AG09309 (cell line): ENCODE results near the gene CCDC15.

Source experiments
- DNase-seq: peaks from one replicate; pipeline ENCODE4 v3.0.0-alpha.2; 2010; ENCODE audit warnings: low read depth
- H3K4me3 ChIP-seq: 2 replicates; pipeline ENCODE4 v1.5.1; 2011; ENCODE audit warnings: mild to moderate bottlenecking, low read depth, low read length, moderate library complexity; ENCODE audit not compliant: control insufficient read depth
- CTCF ChIP-seq: IDR thresholded peaks from 2 replicates; pipeline ENCODE4 v1.5.1; 2011; ENCODE audit warnings: mild to moderate bottlenecking, low read depth, low read length, inconsistent platforms; ENCODE audit not compliant: insufficient read depth, control insufficient read depth; ENCODE audit errors: missing control alignments

The CCDC15 gene

GRCh38 chr11:124941703-124942102, 12.3 kb upstream of the CCDC15 start:
- no peak for DNase-seq

GRCh38 chr11:124942466-124943253, 11.3 kb upstream of the CCDC15 start:
- H3K4me3 ChIP-seq, result no peak overlapping the region
- DNase-seq, result no peak
- no peak for TF ChIP-seq CTCF

More at GRCh38 chr11:124941703-124942102, 12.3 kb upstream of the CCDC15 start:
- no peak overlapping the region for H3K4me3 ChIP-seq
- TF ChIP-seq CTCF, result no peak

- peak; percentile 19 for TF ChIP-seq CTCF
- no peak for DNase-seq
- no peak overlapping the region for H3K4me3 ChIP-seq
Observed at GRCh38 chr11:124943254-124943616, 10.8 kb upstream of the CCDC15 start.

- no peak overlapping the region for H3K4me3 ChIP-seq
- no peak for TF ChIP-seq CTCF
- DNase-seq, result no peak
Observed at GRCh38 chr11:124943741-124944140, 10.3 kb upstream of the CCDC15 start.

- no peak for TF ChIP-seq CTCF
- H3K4me3 ChIP-seq, result no peak overlapping the region
- DNase-seq, result no peak
Observed at GRCh38 chr11:124944565-124944964, 9.4 kb upstream of the CCDC15 start.

GRCh38 chr11:124945826-124946225, 8.2 kb upstream of the CCDC15 start:
- TF ChIP-seq CTCF, result no peak
- no peak overlapping the region for H3K4me3 ChIP-seq
- no peak for DNase-seq
